SK-N-SH treated with all-trans-retinoic acid at 6 μM for 48 hours (cell line): Measurements from ENCODE around the gene TRAPPC3.

ENCODE experiments used
- RARB ChIP-seq: fragments of 250-450 bp; sonication (Bioruptor Pico); IDR thresholded peaks from 2 replicates; pipeline ENCODE4 v1.8.0; 2021; ENCODE audit warnings: mild to moderate bottlenecking, moderate library complexity
- TCF4 ChIP-seq: fragments of 250-450 bp; sonication (Bioruptor Pico); IDR thresholded peaks from 2 replicates; pipeline ENCODE4 v1.8.0; 2021; ENCODE audit warnings: mild to moderate bottlenecking, moderate library complexity, borderline replicate concordance
- TOX ChIP-seq: fragments of 250-450 bp; sonication (Bioruptor Pico); IDR thresholded peaks from 2 replicates; pipeline ENCODE4 v1.8.0; 2021; ENCODE audit warnings: mild to moderate bottlenecking, moderate library complexity, borderline replicate concordance
- ZNF8 ChIP-seq: fragments of 450-650 bp; formaldehyde crosslinking; IDR thresholded peaks from 2 replicates; pipeline ENCODE4 v1.5.0; 2020; ENCODE audit warnings: mild to moderate bottlenecking, moderate library complexity
- TF ChIP-seq, protein P1 (sequence below): fragments of 250-450 bp; sonication (Bioruptor Pico); IDR thresholded peaks from 2 replicates; pipeline ENCODE4 v1.5.1; 2020; ENCODE audit warnings: low read depth, mild to moderate bottlenecking, moderate library complexity

DNA sequence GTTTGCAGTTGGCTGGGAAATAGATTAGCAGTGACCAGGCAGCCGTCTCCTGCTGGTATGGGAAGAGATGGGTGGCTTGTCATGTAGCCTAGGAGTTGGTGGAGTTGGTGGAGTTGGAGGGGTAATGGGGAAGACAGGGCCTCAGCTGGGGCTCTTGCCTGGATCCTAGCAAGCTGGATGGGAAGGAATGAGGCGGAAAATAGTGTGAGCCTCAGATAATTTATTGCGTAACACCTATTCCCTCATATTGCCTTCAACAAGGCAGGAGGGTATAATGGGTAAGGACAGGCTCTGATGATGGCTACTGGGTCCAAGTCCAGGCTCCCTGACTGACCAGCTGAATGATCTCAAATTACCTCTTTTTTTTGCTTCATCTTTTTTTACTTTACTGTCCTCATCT lies 19.2 kb upstream of the TRAPPC3 start:
- TF ChIP-seq RARB (CRISPR knock-in tag) (no peak), TCF4 (CRISPR knock-in tag) (no peak), ZNF8 (no peak), TOX (CRISPR knock-in tag) (no peak)
- TF ChIP-seq, protein P1, sequence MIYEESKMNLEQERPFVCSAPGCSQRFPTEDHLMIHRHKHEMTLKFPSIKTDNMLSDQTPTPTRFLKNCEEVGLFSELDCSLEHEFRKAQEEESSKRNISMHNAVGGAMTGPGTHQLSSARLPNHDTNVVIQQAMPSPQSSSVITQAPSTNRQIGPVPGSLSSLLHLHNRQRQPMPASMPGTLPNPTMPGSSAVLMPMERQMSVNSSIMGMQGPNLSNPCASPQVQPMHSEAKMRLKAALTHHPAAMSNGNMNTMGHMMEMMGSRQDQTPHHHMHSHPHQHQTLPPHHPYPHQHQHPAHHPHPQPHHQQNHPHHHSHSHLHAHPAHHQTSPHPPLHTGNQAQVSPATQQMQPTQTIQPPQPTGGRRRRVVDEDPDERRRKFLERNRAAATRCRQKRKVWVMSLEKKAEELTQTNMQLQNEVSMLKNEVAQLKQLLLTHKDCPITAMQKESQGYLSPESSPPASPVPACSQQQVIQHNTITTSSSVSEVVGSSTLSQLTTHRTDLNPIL (CRISPR knock-in tag) = no peak
